ENCODE measurements around the gene CTNNA3. TPM values are rescaled to one million over a fixed set of nuclear protein-coding genes. Genes with fewer than 3 reads are reported as not detected.

The CTNNA3 gene
- total and polyA plus RNA-seq, 12 donors: 2.0 to 213 (median 171) TPM

GRCh38 chr10:66455304-66455703 is 1240.7 kb downstream of the CTNNA3 start:
- H3K4me1 ChIP-seq: no peaks in the 10 kb centered on the region
- H3K4me3 ChIP-seq: no peak overlapping the region
- DNase-seq (no peak), ATAC-seq (no peak)
- intact Hi-C loops (cut with DNase I): no loop called here
- peaks cover 0 to 17% (median 0%) of the 10 kb centered on the region in 11 donors for H3K9me3 ChIP-seq
- no peaks in the 10 kb centered on the region for H3K36me3 ChIP-seq
- 64 to 76% methylated on average over 2 of the region's 2 CpGs for WGBS, 2 donors
- no peaks in the 10 kb centered on the region for H3K27me3 ChIP-seq
- TF ChIP-seq CTCF (IDR thresholded peaks at IDR 0.05): no peak
- H3K27ac ChIP-seq: no peak overlapping the region

- peaks cover 0 to 24% (median 0%) of the 10 kb centered on the region in 11 donors for H3K9me3 ChIP-seq
- WGBS, 2 donors: 60 to 67% methylated on average over 1 of the region's 1 CpG
- H3K4me3 ChIP-seq: no peak overlapping the region
- TF ChIP-seq CTCF (IDR thresholded peaks at IDR 0.05): no peak
- ATAC-seq: no peak
- DNase-seq: no peak
- intact Hi-C loops (cut with DNase I): no loop called here
- H3K36me3 ChIP-seq: no peaks in the 10 kb centered on the region
- no peaks in the 10 kb centered on the region for H3K27me3 ChIP-seq
- H3K4me1 ChIP-seq: no peaks in the 10 kb centered on the region
- H3K27ac ChIP-seq: no peak overlapping the region
Measured at GRCh38 chr10:66440568-66440967, 1255.4 kb downstream of the CTNNA3 start.

DNA sequence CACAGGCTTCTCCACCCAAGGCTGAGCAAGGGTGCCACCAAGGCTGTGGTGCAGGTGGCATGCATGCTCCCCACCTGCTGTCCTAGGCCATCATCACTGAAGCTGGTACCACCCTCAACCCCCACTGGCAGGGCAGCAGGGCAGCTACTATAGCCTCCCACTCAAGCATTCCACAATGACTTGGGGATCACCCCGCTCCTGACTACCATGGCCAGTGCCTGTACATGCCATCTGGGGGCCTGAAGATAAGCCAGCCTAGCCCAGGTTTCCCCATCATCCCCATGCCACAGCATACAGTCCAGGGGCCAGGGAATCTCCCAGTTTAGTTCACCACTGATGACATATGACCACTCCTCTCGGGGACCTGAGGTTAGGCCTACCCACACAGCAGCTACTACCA is 1281.1 kb downstream of the CTNNA3 start:
- DNase-seq: no peak
- Histone ChIP-seq H3K27me3 (no peaks in the 10 kb centered on the region), H3K27ac (no peak overlapping the region), H3K4me1 (no peaks in the 10 kb centered on the region), H3K9me3 (peaks cover 0 to 47% (median 9%) of the 10 kb centered on the region in 11 donors), H3K4me3 (no peak overlapping the region), H3K36me3 (no peaks in the 10 kb centered on the region)
- WGBS, 2 donors: 75 to 85% methylated on average over 2 of the region's 2 CpGs
- intact Hi-C loops (cut with DNase I): no loop called here
- TF ChIP-seq CTCF (IDR thresholded peaks at IDR 0.05): no peak
- peak in 1 of 8 donors; percentile 39 for ATAC-seq

GRCh38 chr10:66405566-66405965 is 1290.4 kb downstream of the CTNNA3 start:
- no peak for TF ChIP-seq CTCF (IDR thresholded peaks at IDR 0.05)
- H3K27me3 ChIP-seq: no peaks in the 10 kb centered on the region
- no peaks in the 10 kb centered on the region for H3K4me1 ChIP-seq
- intact Hi-C loops (cut with DNase I): no loop called here
- H3K36me3 ChIP-seq: no peaks in the 10 kb centered on the region
- H3K9me3 ChIP-seq: no peaks in the 10 kb centered on the region
- DNase-seq: no peak
- no peak overlapping the region for H3K4me3 ChIP-seq
- H3K27ac ChIP-seq: no peak overlapping the region
- ATAC-seq: no peak

GRCh38 chr10:66398669-66399068 is 1297.3 kb downstream of the CTNNA3 start:
- ATAC-seq: no peak
- no peaks in the 10 kb centered on the region for H3K4me1 ChIP-seq
- no peak overlapping the region for H3K4me3 ChIP-seq
- H3K27ac ChIP-seq: no peak overlapping the region
- H3K27me3 ChIP-seq: no peaks in the 10 kb centered on the region
- no peaks in the 10 kb centered on the region for H3K36me3 ChIP-seq
- intact Hi-C loops (cut with DNase I): no loop called here
- no peak for TF ChIP-seq CTCF (IDR thresholded peaks at IDR 0.05)
- H3K9me3 ChIP-seq: peaks cover 0 to 4% (median 0%) of the 10 kb centered on the region in 11 donors
- no peak for DNase-seq
